OCI-LY7 (cell line): ENCODE results near the gene SETBP1.

Source experiments
- EZH2phosphoT487 ChIP-seq: fragments of 200-600 bp; sonication (generic); IDR thresholded peaks from 2 replicates; pipeline ENCODE4 v1.6.1; 2018; ENCODE audit warnings: low read depth, borderline replicate concordance, mild to moderate bottlenecking, mixed run types, antibody characterized with exemption, low read length, moderate library complexity, mixed read lengths
- TF ChIP-seq, protein P1 (sequence below): fragments of 200-600 bp; sonication (generic); conservative IDR thresholded peaks from 2 replicates; pipeline ENCODE4 v1.5.1; 2014; ENCODE audit warnings: mild to moderate bottlenecking, antibody characterized with exemption, low read length, moderate library complexity, mixed read lengths

GRCh38 chr18:44935455-44935854 is 254.8 kb downstream of the SETBP1 start:
- TF ChIP-seq, protein P1, sequence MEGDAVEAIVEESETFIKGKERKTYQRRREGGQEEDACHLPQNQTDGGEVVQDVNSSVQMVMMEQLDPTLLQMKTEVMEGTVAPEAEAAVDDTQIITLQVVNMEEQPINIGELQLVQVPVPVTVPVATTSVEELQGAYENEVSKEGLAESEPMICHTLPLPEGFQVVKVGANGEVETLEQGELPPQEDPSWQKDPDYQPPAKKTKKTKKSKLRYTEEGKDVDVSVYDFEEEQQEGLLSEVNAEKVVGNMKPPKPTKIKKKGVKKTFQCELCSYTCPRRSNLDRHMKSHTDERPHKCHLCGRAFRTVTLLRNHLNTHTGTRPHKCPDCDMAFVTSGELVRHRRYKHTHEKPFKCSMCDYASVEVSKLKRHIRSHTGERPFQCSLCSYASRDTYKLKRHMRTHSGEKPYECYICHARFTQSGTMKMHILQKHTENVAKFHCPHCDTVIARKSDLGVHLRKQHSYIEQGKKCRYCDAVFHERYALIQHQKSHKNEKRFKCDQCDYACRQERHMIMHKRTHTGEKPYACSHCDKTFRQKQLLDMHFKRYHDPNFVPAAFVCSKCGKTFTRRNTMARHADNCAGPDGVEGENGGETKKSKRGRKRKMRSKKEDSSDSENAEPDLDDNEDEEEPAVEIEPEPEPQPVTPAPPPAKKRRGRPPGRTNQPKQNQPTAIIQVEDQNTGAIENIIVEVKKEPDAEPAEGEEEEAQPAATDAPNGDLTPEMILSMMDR, result no peak
- TF ChIP-seq EZH2phosphoT487, result no peak
